Left colon (tissue), 2 donors: Measurements from ENCODE around the gene DYNC1LI1. TPM values are rescaled to one million over a fixed set of nuclear protein-coding genes. Genes with fewer than 3 reads are reported as not detected.

Source experiments
- ATAC-seq: fragments of 200-7000 bp; cut with Tn5 transposase; one replicate; pipeline ENCODE4 v1.9.1; 2020; ENCODE audit warnings: mild to moderate bottlenecking, moderate library complexity
- DNase-seq, 2 donors: peaks; one replicate each; pipeline ENCODE4 v3.0.0-alpha.2; 2020
- intact Hi-C, 2 donors: fragments of 100-400 bp; cut with DNase I in 1 of 2; cut with micrococcal nuclease in 1 of 2; formaldehyde crosslinking; loops; one replicate each; pipeline versions ENCODE4 v1.11.2 to v1.14.0; 2022; cut with DNase I, micrococcal nuclease
- long read RNA-seq: library from polyadenylated mRNA; unstranded; transcript quantifications from one replicate; pipeline ENCODE4 v2.0.0, GENCODE V29; 2021
- total RNA-seq, 2 donors: library from RNA; stranded (reverse); fragmentation: NEBNext Ultra II Directional; extraction: Animal tissue kit (Norgen Biotek cat#: 25700); gene quantifications; one replicate each; pipeline ENCODE4 v1.2.1, GENCODE V29; 2021
- donor health status: DM: no; HTN: no; CAD: no.
- donor health status: DM: yes; HTN: yes; CAD: no.

DYNC1LI1 gene
- 10 to 100 TPM; 18.5 to 19.5 TPM for total RNA-seq
- long read RNA-seq, transcript DYNC1LI1-201 (13 exons, 2,504 nt), result major isoform, 24 of 27 reads
- long read RNA-seq, partial matches to known transcripts, result 2 of 27 reads
- long read RNA-seq, other reads (novel, unspliced or antisense), result 1 of 27 reads

- intact Hi-C loops, result no loop called here
- ATAC-seq (peak; percentile 98), DNase-seq (peak; percentile 95 to 97)
Observed at GRCh38 chr3:32570421-32571191, at the start of gene DYNC1LI1. Gene DYNC1LI1 (minus strand): TSS chr3:32570858. CDS start chr3:32570770, 88 bp downstream.

- intact Hi-C loops, result no loop called here
- no peak for DNase-seq
- ATAC-seq, result no peak
Observed at GRCh38 chr3:32619395-32619794, 48.7 kb upstream of the DYNC1LI1 start.

- DNase-seq, result no peak
- intact Hi-C loops, result no loop called here
- no peak for ATAC-seq
Observed at GRCh38 chr3:32616267-32616962, 45.8 kb upstream of the DYNC1LI1 start.

GRCh38 chr3:32614956-32615355 is 44.3 kb upstream of the DYNC1LI1 start:
- ATAC-seq (no peak), DNase-seq (no peak)
- intact Hi-C loops, result no loop called here

GRCh38 chr3:32613183-32613582 is 42.5 kb upstream of the DYNC1LI1 start:
- no peak for DNase-seq
- no peak for ATAC-seq
- intact Hi-C loops, result no loop called here

- ATAC-seq (no peak), DNase-seq (no peak)
- intact Hi-C loops, result no loop called here
Observed at GRCh38 chr3:32612547-32612946, 41.9 kb upstream of the DYNC1LI1 start.

GRCh38 chr3:32607522-32607921 is 36.9 kb upstream of the DYNC1LI1 start:
- intact Hi-C loops, result no loop called here
- ATAC-seq (no peak), DNase-seq (no peak)

- DNase-seq, result no peak
- no peak for ATAC-seq
- intact Hi-C loops, result no loop called here
Observed at GRCh38 chr3:32606960-32607359, 36.3 kb upstream of the DYNC1LI1 start.

- intact Hi-C loops, result no loop called here
- DNase-seq, result no peak
- ATAC-seq, result no peak
Observed at GRCh38 chr3:32606277-32606676, 35.6 kb upstream of the DYNC1LI1 start.

GRCh38 chr3:32603064-32603463 is 32.4 kb upstream of the DYNC1LI1 start:
- DNase-seq (no peak), ATAC-seq (no peak)
- intact Hi-C loops, result no loop called here

- DNase-seq (no peak), ATAC-seq (no peak)
Observed at GRCh38 chr3:32602206-32602605, 31.5 kb upstream of the DYNC1LI1 start.

GRCh38 chr3:32601722-32602121 is 31.1 kb upstream of the DYNC1LI1 start:
- DNase-seq (no peak), ATAC-seq (no peak)
- intact Hi-C loops, result no loop called here

More at GRCh38 chr3:32602206-32602605, 31.5 kb upstream of the DYNC1LI1 start:
- intact Hi-C loops, result no loop called here

- DNase-seq (no peak), ATAC-seq (no peak)
- intact Hi-C loops, result no loop called here
Observed at GRCh38 chr3:32597656-32598055, 27.0 kb upstream of the DYNC1LI1 start.

- DNase-seq (no peak), ATAC-seq (no peak)
- intact Hi-C loops, result no loop called here
Observed at GRCh38 chr3:32596909-32597369, 26.3 kb upstream of the DYNC1LI1 start.

- no peak for DNase-seq
- ATAC-seq, result no peak
- intact Hi-C loops, result no loop called here
Observed at GRCh38 chr3:32596282-32596908, 25.7 kb upstream of the DYNC1LI1 start.

- ATAC-seq (no peak), DNase-seq (no peak)
- intact Hi-C loops, result no loop called here
Observed at GRCh38 chr3:32595323-32595722, 24.7 kb upstream of the DYNC1LI1 start.

GRCh38 chr3:32593903-32594525 is 23.4 kb upstream of the DYNC1LI1 start:
- ATAC-seq (no peak), DNase-seq (no peak)
- intact Hi-C loops, result no loop called here

- intact Hi-C loops, result no loop called here
- DNase-seq (no peak), ATAC-seq (no peak)
Observed at GRCh38 chr3:32592696-32593353, 22.2 kb upstream of the DYNC1LI1 start.

- no peak for ATAC-seq
- intact Hi-C loops, result no loop called here
- DNase-seq, result no peak
Observed at GRCh38 chr3:32592011-32592410, 21.4 kb upstream of the DYNC1LI1 start.
